HG02943 (cell line): Measurements from ENCODE around the gene DICER1.

Source experiments
- ATAC-seq: cut with Tn5 transposase; IDR thresholded peaks from one replicate; pipeline ENCODE4 v1.9.1; 2021; ENCODE audit warnings: mild to moderate bottlenecking, low read depth, moderate library complexity; ENCODE audit not compliant: unreplicated experiment

Gene DICER1

DNA sequence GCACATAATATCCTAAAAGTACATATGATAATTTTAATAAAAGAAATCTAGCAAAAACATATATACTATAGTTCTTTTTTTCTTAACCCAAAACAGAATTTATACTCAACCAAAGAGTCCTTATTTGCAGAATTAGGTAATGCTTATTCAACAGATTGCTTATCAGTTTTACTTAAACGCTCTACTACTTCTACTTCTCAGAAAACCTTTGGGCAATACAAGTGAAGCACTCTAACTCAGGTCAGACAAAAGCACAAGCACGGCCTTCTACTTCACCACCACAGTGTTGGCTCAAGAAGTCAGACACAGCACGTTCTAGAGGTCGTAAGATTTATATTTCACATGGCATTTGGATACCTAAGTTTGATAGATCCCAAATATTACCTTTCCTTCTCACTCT, 29.2 kb downstream of the DICER1 start:
- no peak for ATAC-seq

DNA sequence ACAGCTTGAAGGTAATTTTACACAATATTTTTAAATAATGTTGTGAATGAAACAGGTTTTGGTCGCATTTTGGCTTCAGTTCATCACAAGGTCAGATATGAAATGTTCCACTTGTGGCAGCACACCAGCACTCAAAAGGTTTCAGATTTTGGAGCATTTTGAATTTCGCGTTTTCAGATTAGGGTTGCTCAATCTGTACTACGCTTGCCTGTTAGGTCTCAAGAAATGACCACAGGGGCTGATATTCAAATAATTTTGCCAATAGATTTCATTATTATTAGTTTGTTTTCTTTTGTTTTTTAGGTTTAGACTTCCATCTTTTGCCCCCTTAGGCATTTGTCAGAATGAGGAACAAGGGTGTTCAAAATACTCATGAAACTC, 29.8 kb downstream of the DICER1 start:
- no peak for ATAC-seq

DNA sequence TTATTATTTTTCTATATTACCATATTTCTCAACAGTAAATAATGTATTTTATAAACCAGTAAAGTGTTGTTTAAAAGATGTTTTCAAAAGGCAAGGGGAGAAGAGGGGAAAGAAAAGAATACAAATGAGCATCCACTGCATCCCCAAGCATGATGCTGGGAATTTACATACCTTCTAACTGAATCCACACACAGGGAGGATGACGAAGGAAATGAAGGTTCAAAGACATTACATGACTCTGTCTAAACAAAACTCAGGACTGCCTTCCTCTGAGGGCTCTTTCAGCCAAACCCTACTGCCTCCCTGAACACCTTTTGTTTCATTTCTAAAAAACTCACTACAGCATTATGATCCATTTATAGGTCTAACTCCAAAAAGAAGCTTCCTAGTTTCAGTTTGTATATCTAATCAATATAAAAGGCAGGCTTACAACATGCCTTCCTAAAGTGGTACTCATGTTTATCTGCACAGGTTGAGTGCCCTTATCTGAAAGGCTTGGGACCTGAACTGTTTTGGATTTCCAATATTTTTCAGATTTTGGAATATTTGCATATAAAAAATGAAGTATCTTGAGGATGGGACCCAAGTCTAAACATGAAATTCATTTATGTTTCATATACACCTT, 30.3 kb downstream of the DICER1 start:
- ATAC-seq: no peak

DNA sequence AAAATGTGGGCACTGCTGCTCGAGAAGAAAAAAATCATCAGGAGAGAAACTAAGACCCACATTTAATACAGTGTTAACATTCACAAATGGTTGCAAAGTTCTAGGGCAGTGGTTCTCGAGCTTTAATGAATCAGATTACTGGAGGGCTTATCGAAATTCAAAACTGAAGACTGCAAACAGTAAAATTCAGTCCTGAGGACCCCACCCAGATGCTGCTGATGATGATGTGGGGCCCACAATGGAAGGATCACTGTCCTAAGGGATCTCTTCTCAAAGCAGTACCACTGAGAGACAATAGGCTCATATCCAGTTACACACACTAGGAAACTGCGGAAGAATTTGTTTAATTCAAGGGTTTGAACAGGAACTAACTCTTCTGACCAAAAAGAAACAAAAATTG, 31.4 kb downstream of the DICER1 start:
- no peak for ATAC-seq

DNA sequence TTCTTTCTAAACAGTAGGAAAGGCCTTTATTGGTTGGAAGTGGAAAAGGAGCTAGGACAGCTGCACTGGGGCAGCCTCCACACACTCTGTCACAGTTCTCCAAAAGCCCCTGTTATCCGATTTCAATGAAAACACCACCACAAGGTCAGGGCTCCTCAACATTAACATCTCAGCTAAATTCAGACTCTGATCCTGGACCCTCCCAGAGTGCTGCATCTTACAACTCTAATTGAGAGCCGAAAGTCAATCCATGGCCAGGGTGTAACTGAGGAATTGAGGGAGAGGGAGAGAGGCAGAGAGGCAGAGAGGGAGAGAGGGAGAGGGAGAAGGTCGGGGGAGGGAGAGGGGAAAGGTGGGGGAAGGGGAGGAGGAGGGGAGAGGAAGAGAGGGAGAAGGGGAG, 32.1 kb downstream of the DICER1 start:
- no peak for ATAC-seq

DNA sequence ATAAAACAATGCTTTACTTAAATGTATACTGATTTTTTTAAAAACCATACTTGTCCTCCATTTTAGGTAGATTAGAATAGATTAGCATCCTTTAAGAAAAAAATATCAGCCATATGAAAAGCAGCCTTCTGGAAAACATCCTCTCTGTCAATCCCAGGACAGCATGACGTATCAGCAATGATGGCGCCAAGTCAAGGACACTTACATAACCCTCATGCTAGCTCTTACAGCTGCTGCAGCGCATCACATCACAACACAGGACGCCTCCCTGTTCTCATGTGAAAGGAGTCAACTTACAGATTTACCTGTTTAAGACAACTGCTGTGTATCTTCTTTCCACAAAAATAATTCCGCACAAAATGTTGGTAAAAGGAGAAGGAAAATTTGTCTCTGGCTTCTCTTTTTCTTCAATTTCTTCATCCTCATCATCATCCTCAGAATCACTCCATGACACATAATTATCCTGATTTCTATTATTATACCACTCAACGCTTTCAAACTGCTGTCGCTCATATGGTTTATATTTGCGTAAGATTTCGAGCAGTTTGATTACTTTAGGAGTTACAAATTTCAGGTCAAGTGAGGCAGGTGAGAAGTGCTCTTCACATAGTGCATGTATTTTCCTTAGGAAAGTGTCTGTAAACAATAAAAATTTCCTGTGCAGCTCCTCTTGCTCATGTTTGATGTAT, 33.3 kb downstream of the DICER1 start:
- no peak for ATAC-seq

DNA sequence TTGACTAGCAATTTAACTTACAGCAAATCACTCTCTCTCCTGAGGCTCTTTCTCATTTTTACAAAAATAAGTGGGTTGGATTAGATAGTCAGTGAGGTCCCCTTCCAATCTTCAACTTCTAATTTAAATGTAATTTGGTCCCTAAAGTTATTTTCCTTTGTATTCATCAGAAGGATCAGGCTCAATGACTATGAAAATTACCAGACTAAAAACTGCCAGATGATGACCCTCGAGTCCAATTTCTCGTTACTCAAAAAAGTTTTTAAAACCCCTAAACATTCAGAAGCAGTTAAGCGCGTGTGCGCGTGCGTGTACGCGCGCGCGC, 34.7 kb downstream of the DICER1 start:
- ATAC-seq: no peak

DNA sequence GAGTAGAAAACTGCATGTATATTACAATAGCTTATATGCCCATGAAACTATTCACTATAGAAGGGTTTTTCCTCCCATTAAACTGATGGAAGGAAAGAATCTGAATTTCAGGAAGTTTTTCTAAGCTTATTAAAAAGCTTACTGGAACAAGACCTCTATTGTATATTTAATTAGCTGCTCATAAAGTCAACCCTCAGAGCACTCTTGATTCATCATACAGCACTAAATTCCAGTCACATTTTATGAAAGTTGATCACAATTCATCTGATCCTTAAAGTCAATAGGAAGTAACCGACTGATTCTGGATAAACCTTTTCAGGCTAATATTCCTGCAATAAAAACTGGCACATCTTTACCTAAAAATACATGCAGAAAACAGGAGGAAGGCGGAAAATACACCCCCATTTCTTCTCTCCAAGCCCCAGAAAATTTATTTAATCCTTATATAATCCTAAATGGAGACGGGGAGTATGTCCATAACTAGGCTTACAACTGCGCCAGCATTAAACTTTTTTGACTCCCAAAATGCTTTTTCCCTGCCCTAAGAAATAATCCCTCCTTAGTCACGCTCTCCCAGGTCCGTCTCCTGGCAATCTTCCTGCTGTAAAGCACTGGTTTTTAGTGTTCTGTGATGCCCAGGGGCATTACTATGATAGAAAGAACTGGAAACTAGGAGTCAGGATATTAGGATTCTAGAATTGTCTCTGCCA, 35.3 kb downstream of the DICER1 start:
- ATAC-seq: no peak

DNA sequence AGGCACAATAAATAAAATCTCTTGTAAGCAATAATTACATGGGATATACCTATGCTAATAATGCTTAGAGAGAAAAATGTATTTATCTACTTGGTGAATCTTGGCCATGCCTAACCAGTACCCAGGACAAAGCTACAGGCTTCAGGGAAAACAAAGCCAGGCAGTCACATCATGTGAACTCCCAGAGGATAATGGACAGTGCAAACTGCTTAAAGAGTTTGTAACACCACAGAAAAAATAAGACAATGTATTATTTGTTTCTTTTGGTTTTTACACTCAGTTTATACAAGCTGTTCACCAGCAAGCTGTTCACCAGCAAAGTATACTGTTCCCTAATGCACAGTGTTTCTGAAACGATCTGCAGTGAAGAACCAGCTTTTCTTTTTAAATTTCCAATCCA, 38.0 kb downstream of the DICER1 start:
- ATAC-seq: no peak

DNA sequence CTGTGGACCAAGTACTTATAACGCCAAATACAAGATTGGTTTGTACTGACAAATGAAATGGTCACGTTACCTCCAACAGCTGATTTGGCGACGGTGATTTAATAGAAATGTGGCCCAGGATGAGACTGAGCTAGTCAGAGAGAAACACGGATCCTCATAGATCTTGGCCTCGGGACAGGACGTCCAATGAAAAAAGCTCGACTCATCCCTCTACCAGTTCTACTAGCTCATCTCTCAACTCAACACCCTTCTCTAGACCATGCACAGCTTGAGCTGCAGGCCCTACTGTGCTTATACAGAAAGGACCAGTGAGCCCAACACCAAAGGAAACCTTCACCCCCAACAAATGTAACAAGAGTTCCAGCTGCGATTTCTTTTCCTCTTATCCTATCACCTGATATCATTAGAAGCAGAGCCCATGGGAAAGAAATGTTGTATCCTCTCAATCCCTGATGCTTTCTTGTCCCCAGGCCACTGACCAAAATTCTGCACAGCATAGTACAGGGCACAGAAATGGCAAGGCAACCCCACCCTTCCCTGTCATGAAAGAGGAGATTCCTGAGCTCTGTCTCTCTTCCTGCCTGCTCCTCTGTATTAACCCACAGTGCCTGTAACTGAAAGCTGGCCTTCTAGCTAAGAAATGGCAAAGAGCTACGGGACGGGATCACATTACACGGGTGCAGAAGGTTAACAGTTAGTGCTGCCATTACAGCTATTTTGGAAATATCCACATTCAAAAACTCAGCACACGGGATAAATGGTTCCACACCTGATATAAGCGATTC, 39.2 kb downstream of the DICER1 start:
- no peak for ATAC-seq

DNA sequence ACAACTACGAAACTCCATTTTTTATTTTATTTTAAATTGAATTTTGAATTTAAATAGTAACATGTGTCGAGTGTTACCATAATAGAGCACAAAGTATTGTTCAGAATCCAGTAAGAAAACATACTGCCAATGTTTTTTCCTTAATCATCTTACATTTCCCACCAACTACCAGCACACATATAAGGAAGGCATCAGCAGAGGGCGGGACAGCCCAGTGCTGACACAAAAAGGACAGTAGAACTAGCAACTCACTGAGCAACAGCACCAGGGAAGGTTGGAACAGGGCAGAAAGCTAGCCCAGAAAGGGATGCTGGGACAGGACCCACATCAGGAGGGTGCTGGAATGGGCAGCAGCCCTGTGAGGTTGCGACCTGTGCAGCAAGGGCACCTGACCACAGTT, 43.9 kb downstream of the DICER1 start:
- no peak for ATAC-seq

DNA sequence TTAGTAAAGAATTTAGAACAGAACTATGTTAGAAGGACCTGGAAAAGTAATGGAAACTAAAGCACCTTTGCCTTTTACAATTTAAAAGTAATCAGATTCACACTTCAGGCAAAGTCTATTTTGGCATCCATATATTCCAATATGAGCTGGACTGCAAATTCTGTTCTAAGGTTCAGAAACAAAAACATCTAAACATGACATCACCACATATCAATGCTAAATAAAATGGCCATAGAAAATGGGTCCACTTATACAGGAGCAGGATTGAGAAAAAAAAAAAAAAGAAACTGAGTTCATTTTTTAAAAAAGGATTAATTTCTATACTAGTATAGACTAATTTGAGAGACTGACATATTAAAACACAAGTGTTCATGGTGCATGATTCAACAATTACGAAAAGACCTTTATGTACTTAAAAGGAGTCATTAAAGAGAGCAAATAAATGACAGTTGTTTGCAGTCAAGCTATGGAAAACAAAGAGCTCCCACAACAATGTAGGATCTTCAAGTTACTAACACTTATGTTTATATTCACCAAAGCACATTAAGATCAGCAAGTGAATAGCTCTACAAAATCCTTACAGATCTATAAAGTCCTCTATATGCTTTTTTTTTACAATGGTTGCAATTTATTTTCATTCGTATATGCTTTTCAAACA, 45.7 kb downstream of the DICER1 start:
- ATAC-seq: no peak

DNA sequence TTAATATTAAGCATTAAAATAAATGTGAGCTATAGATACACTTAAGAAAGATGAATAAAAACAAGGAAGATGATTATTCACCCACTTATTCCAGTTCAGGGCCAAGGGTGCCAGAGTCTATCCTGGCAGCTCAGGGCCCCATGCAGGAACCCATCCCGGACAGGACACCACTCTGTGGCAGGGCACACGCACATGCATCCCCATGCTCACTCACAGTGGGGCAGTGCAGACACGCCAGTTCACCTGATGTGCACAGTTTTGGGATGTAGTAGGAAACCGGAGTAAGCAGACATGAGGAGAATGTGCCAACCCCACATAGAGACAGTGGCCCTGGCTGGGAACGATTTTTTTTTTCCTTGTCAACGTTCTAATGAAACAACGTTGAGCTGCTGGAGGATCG, 47.2 kb downstream of the DICER1 start:
- ATAC-seq: no peak

DNA sequence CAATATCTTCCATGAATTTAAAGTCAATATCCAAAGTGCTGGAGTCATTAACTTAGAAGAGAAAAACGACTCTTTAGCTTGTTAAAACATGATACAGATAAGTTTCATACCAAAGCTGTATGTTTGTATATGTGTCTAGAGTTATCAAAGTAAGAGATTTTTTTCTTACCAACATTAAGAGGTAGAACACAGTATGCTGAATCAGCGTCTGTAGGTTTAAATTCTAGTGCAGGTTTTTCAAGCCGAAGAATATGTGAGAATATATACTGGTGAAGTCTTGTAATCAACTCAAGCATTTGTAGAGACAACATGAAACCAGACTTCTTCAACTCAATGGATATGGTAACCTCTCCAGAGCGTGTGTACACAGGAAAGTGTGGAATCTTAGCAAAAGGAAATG, 49.6 kb downstream of the DICER1 start:
- no peak for ATAC-seq

DNA sequence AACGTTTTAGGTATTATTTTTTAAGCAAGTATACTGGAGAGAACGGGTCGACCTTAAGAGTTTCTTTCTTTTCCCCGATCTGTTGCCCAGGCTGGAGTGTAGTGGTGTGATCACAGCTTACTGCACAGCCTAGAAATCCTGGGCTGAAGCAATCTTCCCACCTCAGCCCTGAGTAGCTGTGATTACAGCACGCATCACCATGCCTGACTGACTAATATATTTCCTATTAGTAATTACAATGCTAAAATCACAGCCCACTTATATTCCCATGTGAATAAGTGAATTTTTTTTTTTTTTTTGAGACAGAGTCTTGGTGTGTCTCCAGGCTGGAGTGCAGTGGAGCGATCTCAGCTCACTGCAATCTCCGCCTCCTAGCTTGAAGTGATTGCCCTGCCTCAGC, 50.4 kb downstream of the DICER1 start:
- no peak for ATAC-seq

DNA sequence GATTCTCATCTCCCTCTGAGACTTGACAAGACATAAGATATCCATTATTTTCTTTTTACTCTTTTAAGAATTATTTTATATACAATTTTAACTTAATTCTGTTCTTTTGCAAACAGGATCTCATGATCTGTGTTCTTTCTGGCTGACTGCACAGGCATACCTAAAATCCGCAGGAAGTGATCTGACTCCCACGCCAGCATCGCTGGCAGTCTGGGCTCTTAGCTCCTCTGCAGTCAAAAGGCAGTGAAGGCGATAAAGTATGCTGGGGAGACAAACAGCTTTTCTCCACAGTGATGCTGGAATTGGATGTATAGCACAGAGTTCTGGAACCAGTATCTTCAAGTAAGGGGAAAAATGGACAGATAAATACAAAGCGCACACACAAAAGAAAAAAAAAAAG, 52.4 kb downstream of the DICER1 start:
- ATAC-seq: no peak

DNA sequence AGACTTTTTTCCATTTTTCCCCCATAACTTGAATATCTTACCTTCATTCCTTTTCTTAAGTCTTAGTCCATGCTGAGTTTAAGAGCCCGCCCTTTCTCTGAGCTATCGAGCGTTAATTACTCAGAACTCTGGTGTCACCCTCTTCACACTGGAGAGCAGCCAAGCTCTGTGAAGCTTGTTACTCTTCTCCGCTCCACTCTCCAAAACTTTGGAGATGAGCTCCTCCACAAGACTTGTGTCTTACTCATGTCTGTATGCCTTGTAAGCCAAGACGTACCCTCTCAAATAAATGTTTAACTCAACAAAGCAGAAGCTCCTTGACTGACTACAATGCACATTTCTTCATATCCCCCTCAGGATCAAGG, 54.7 kb downstream of the DICER1 start:
- no peak for ATAC-seq

DNA sequence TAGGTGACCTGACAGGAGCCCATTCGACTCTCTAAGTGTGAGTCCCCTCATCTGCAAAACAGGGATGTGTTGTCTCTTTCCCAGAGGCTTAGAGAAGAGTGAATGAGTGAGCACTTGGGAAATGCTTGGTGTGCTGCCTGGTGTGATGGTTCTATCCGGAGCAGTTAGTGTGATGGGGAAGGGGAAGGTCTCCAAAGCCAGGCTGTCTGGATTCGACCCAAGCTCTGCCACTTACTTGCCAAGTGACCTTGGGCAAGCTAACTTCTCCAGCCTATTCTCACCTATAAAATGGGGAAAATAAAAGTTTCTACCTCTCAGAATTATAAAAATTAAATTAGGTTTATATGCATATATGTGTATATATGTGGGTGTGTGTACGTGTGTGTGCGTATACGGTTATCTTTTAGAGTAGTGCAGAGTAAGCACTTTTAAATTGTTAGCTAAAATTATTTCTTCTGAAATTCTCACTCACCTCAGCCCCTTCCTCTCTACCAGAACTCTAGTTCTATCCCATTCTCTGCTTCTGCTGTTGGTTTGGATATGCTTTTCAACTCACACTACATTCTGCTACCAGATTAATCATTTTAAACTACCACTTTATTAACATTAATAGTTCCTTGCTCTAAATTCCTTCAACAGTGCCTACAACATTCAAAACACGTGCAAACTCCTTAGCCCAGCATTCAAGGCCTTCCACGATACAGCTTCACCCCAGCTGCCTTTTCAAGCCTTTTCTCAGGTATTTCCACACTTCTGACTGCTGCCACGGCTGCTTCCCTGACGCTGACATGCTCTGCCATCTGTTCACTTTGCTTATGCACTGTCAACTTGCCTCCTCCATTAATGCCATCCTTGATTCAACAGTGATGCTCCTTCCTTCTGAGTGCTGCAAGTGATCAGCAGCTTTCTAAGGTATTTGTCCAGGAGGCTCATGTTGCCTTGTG, 55.3 kb downstream of the DICER1 start:
- ATAC-seq: no peak

DNA sequence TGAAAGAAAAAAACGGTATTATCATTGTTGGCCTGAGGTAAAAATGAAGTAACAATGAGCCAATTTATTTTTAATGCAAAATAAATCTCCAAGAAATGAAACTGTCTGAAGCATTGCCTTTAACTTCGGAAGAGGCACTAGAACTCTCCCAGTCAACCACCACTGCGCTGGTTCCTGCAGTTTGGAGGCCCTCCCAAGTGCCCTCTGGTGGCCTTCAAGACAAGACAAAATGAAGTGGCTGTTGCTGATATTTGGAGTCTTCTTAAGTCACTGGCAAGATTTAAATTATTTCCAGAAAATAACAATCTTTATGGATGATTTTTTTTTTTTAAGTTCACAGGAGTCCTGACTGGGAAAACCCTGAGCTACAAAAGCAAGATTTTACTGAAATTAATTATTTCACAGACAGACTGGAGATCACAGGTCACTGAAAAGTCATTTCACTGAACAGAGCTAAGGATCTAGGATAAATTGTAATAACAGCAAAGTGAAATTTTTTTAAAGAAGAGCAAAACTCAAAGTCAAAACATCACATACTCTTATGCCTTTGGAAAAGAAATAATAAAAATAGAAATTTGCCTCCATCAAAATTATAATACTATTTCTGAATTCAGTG, 58.2 kb downstream of the DICER1 start:
- ATAC-seq: no peak
